ENCODE measurements around the gene PATL2.

DNA sequence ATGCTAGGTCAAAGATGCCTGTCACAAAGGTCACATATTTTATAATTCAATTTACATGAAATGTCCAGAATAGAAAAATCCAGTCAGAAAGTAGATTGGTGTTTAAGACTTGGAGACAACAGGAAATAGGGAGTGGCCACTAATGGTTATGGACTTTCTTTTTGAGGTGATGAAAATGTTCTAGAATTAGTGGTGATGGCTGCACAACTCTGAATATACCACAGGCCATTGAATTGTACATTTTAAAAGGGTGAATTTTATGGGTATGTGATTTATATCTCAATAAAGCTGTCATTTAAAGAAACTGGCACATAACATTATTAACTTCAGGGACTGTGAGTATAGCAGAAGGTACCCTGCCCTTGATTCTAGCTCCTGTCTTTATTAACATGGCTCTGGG is 63.5 kb downstream of the PATL2 start:
- TF ChIP-seq, protein P1, sequence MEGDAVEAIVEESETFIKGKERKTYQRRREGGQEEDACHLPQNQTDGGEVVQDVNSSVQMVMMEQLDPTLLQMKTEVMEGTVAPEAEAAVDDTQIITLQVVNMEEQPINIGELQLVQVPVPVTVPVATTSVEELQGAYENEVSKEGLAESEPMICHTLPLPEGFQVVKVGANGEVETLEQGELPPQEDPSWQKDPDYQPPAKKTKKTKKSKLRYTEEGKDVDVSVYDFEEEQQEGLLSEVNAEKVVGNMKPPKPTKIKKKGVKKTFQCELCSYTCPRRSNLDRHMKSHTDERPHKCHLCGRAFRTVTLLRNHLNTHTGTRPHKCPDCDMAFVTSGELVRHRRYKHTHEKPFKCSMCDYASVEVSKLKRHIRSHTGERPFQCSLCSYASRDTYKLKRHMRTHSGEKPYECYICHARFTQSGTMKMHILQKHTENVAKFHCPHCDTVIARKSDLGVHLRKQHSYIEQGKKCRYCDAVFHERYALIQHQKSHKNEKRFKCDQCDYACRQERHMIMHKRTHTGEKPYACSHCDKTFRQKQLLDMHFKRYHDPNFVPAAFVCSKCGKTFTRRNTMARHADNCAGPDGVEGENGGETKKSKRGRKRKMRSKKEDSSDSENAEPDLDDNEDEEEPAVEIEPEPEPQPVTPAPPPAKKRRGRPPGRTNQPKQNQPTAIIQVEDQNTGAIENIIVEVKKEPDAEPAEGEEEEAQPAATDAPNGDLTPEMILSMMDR (IDR thresholded peaks at IDR 0.05) = no peak
- TF ChIP-seq POLR2A (IDR thresholded peaks at IDR 0.05) = no peak
